ENCODE results near the gene AGMO.
"Not testable (repeated sequence)": the region's sequence is repeated elsewhere in the genome, so short reads cannot be mapped to it uniquely, and the experiment has no call there.

The AGMO gene

DNA sequence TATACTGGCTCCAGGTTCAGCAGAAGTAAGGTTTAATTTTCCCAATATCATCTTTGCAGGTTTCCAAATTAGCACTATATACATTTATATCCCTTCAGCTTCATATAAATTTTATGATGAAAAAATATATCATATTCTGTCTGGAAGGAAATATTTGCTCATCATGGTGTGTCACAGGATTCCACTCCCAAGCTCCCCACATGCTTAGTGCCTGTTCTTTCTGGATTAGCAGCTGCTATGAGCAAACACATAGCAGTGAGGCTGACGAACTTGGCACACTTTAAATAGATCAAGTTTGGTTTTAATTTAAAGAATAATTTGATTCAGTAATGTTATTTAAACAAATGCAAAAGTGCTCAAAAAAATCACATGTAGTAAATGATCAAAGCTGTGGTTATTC is 251.9 kb downstream of the AGMO start:
- Histone ChIP-seq H3K36me3 (no peaks in the 10 kb centered on the region), H3K27me3 (no peaks in the 10 kb centered on the region), H3K4me3 (ENCODE audit: low read depth, low read length) (no peak overlapping the region), H3K9me3 (no peaks in the 10 kb centered on the region), H3K4me1 (no peaks in the 10 kb centered on the region)
- TF ChIP-seq, protein P1, sequence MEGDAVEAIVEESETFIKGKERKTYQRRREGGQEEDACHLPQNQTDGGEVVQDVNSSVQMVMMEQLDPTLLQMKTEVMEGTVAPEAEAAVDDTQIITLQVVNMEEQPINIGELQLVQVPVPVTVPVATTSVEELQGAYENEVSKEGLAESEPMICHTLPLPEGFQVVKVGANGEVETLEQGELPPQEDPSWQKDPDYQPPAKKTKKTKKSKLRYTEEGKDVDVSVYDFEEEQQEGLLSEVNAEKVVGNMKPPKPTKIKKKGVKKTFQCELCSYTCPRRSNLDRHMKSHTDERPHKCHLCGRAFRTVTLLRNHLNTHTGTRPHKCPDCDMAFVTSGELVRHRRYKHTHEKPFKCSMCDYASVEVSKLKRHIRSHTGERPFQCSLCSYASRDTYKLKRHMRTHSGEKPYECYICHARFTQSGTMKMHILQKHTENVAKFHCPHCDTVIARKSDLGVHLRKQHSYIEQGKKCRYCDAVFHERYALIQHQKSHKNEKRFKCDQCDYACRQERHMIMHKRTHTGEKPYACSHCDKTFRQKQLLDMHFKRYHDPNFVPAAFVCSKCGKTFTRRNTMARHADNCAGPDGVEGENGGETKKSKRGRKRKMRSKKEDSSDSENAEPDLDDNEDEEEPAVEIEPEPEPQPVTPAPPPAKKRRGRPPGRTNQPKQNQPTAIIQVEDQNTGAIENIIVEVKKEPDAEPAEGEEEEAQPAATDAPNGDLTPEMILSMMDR (IDR thresholded peaks at IDR 0.05; ENCODE audit: low read depth, low read length) = no peak
- no peak for DNase-seq

DNA sequence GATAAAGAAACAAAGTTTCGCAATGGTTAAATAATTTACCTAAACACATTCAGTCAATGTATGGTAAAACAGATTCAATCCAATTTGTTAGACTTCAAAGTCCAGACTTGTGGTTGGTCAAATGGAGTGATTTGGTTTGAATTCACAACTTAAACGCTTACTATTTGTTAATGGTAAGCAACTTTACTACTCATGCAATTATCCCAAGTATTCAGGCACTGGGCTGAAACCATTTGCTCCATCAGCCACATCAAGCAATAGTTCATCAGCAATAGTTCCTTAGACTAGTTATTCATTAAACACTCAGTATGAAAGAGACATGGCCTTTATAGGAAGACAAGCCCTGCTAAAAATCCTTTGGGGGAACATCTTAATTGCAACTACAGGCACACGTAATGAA is 253.0 kb downstream of the AGMO start:
- Histone ChIP-seq H3K27me3 (no peaks in the 10 kb centered on the region), H3K4me3 (ENCODE audit: low read depth, low read length) (no peak overlapping the region), H3K36me3 (no peaks in the 10 kb centered on the region), H3K4me1 (no peaks in the 10 kb centered on the region), H3K9me3 (no peaks in the 10 kb centered on the region)
- no peak for DNase-seq
- TF ChIP-seq, protein P1 (IDR thresholded peaks at IDR 0.05; ENCODE audit: low read depth, low read length) = no peak

DNA sequence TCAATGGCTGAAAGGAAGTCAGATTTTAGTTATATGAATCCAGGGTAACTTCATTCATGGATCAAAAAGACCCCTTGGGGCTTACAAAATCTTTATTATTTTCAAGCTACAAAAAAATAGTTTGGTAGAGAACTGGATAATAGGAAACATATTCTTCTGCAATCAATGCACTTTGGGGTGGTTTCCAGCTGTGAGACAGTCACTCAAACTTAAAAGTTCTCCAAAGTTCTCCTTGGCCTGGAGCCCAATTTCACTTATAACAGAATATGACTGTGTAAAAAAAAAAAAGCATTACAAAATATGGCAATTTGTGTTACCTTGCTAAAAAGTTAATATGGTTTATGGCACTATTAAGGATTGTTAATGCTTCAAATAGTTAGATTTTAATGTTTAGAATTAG is 255.5 kb downstream of the AGMO start:
- H3K9me3 ChIP-seq = no peaks in the 10 kb centered on the region
- no peaks in the 10 kb centered on the region for H3K4me1 ChIP-seq
- H3K36me3 ChIP-seq = no peaks in the 10 kb centered on the region
- H3K27me3 ChIP-seq = no peaks in the 10 kb centered on the region
- H3K4me3 ChIP-seq (ENCODE audit: low read depth, low read length) = no peak overlapping the region
- DNase-seq = no peak
- TF ChIP-seq, protein P1 (IDR thresholded peaks at IDR 0.05; ENCODE audit: low read depth, low read length) = no peak

DNA sequence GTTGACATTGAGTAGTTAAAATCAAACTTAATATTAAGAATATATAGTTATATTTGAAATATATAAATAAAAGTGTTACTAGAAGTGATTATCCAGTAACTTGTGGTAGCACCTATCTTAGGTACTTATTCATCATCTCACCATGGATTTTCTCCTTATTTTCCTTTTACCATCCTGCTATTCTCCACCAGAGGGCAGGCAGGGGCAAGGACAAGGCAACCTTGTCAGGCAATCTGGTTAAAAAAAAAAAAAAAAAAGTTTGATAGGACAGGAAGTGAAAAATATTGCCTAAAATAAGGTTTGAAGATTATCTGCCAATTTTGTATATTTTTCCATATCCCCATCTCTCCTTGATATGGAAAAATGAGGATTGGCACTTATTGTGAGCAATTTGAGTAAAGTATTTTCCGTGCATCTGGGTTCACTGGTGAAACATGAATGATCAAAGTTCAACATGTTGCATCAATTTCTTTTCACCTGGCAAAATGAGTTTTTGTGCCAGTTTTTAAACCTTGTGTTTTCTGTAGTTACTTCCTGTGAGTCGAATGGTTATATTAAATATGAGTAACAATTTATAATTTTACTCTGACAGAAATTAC is 256.7 kb downstream of the AGMO start:
- Histone ChIP-seq H3K4me1 (no peaks in the 10 kb centered on the region), H3K36me3 (no peaks in the 10 kb centered on the region), H3K9me3 (no peaks in the 10 kb centered on the region), H3K4me3 (ENCODE audit: low read depth, low read length) (no peak overlapping the region), H3K27me3 (no peaks in the 10 kb centered on the region)
- TF ChIP-seq, protein P1 (IDR thresholded peaks at IDR 0.05; ENCODE audit: low read depth, low read length) = peak; percentile 90
- DNase-seq = peak; percentile 61

DNA sequence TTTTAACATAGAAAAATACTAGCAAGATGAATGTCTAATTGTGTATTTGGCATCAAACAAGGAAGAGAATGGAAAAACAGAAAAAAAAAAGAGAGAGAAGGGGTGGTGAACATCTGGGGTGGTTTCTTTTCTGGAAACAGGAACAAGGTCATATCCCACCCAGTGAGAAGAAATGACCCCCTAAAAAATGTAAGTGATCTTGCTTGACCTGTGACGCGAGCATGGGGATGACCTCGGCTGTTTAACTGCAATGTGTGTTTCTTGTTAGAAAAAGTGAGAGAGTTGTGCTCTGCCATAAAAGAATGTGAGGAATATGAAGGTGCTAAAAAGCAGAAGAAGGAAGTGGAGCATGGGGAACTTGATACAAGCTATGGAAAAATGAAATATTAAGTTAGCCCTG is 258.5 kb downstream of the AGMO start:
- DNase-seq = no peak
- TF ChIP-seq, protein P1 (IDR thresholded peaks at IDR 0.05; ENCODE audit: low read depth, low read length) = no peak
- Histone ChIP-seq H3K9me3 (no peaks in the 10 kb centered on the region), H3K4me1 (no peaks in the 10 kb centered on the region), H3K36me3 (no peaks in the 10 kb centered on the region), H3K4me3 (ENCODE audit: low read depth, low read length) (no peak overlapping the region), H3K27me3 (no peaks in the 10 kb centered on the region)

DNA sequence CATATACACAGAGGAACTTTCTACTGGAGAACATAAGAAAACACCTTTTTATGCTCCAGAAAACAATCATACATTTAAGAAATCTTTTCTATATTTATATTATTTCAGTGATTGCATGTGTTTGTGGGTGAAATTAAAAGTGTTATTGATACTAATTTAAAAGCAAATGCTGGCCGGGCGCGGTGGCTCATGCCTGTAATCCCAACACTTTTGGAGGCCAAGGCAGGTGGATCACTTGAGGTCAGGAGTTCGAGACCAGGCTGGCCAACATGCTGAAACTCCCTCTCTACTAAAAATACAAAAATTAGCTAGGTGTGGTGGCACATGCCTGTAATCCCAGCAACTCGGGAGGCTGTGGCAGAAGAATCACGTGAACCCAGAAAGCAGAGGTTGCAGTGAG is 260.8 kb downstream of the AGMO start:
- H3K4me3 ChIP-seq (ENCODE audit: low read depth, low read length); H3K27me3 ChIP-seq; DNase-seq; H3K4me1 ChIP-seq; H3K36me3 ChIP-seq; H3K9me3 ChIP-seq: not testable (repeated sequence)

DNA sequence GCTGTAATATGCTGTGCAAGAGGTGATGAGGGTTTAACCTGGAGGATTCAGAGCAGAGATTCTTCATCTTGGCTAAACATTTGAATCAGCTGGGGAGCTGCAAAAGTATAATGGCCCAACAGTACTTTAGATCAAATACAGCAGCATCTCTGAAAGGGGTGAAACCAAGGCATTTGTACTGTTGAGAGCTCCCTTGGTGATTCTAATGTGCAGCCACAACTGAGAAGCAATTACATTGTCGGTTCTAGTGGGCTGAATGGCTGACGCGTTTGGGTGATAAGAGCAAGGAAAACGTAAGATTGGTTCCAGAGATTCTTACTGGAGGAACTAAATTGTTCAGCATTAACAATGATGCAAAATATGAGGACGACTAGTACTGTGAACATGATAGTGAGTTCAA is 269.7 kb downstream of the AGMO start:
- Histone ChIP-seq H3K4me3 (ENCODE audit: low read depth, low read length) (no peak overlapping the region), H3K36me3 (no peaks in the 10 kb centered on the region), H3K27me3 (no peaks in the 10 kb centered on the region), H3K4me1 (no peaks in the 10 kb centered on the region), H3K9me3 (no peaks in the 10 kb centered on the region)
- DNase-seq = no peak
- TF ChIP-seq, protein P1 (IDR thresholded peaks at IDR 0.05; ENCODE audit: low read depth, low read length) = no peak

Data from BE2C (cell line).